A549 (cell line): ENCODE results near the gene MYH9. TPM values are rescaled to one million over a fixed set of nuclear protein-coding genes. Genes with fewer than 3 reads are reported as not detected.
A peak's percentile ranks its signal among the peaks of the same experiment; 100 is the strongest.

Experiments used
- ATAC-seq, 2 experiments: fragments of 200-7000 bp in 1 of 2; fragments of >200 bp in 1 of 2; cut with Nextera tagmentation in 1 of 2; cut with Tn5 transposase in 1 of 2; 3 replicates each; pipeline versions ENCODE4 v1.8.0 to v1.9.1; 2018 to 2020; ENCODE audit warnings: mild to moderate bottlenecking in 1 of 2, moderate library complexity in 1 of 2
- CTCF ChIA-PET: fragments of 300-600 bp; sonication (Branson Sonifier 250); formaldehyde crosslinking; extraction: SDS; loops from one replicate; lab custom pipeline; 2021; ENCODE audit warnings: antibody characterized with exemption, inconsistent platforms; lab: Yijun Ruan, JAX
- POLR2A ChIA-PET: fragments of 350-600 bp; formaldehyde crosslinking; extraction: SDS; loops from one replicate; lab custom pipeline; 2021; ENCODE audit warnings: antibody characterized with exemption, inconsistent platforms; lab: Yijun Ruan, JAX
- DNase-seq, 2 experiments: peaks; one replicate each; pipeline versions ENCODE4 v3.0.0 to v3.0.0-alpha.2; 2011 to 2016; ENCODE audit warnings: low read depth in 1 of 2, low spot score in 1 of 2
- FAIRE-seq: peaks from 2 replicates; lab custom pipeline; 2011; peaks lifted over from hg19 to GRCh38; lab: Jason Lieb, UNC
- H3K27ac ChIP-seq, 2 experiments: fragments of >200 bp; sonication (Bioruptor Twin); formaldehyde crosslinking; 3 replicates each; pipeline ENCODE4 v1.5.1; 2016 to 2017
- H3K4me1 ChIP-seq: fragments of >200 bp; sonication (Bioruptor Twin); formaldehyde crosslinking; 3 replicates; pipeline ENCODE4 v1.6.1; 2016
- H3K4me2 ChIP-seq: fragments of >200 bp; sonication (Bioruptor Twin); formaldehyde crosslinking; 3 replicates; pipeline ENCODE4 v1.6.1; 2016
- H3K4me3 ChIP-seq: fragments of >200 bp; sonication (Bioruptor Twin); formaldehyde crosslinking; 3 replicates; pipeline ENCODE4 v1.5.1; 2016
- H3K9me3 ChIP-seq: fragments of >200 bp; sonication (Bioruptor Twin); formaldehyde crosslinking; 3 replicates; pipeline ENCODE4 v1.6.1; 2016
- CEBPB ChIP-seq, 2 experiments: fragments of >200 bp in 1 of 2; sonication (Bioruptor Twin) in 1 of 2; formaldehyde crosslinking in 1 of 2; IDR thresholded peaks; 2 replicates each; pipeline ENCODE4 v1.6.1; 2012 to 2016
- CHD4 ChIP-seq: fragments of 200-600 bp; sonication (generic); IDR thresholded peaks from 2 replicates; pipeline ENCODE4 v1.6.1; 2016; ENCODE audit warnings: antibody characterized with exemption, mild to moderate bottlenecking, borderline replicate concordance
- E2F6 ChIP-seq: IDR thresholded peaks from 2 replicates; pipeline ENCODE4 v1.6.1; 2012; ENCODE audit warnings: low read depth, borderline replicate concordance
- EHF ChIP-seq: fragments of 250-450 bp; sonication (Bioruptor Pico); IDR thresholded peaks from 2 replicates; pipeline ENCODE4 v1.5.0; 2020; ENCODE audit warnings: mild to moderate bottlenecking
- ELK1 ChIP-seq: fragments of 150-350 bp; IDR thresholded peaks from 2 replicates; pipeline ENCODE4 v1.6.1; 2014; ENCODE audit warnings: low read depth, mild to moderate bottlenecking, low read length
- FOSL2 ChIP-seq, 2 experiments: fragments of 450-650 bp in 1 of 2; fragments of >200 bp in 1 of 2; sonication (Bioruptor Twin) in 1 of 2; formaldehyde crosslinking; IDR thresholded peaks; 2 replicates each; pipeline versions ENCODE4 v1.5.0 to v1.6.1; 2016 to 2020; ENCODE audit warnings: mild to moderate bottlenecking in 1 of 2, moderate library complexity in 1 of 2
- FOXS1 ChIP-seq: fragments of 250-450 bp; sonication (Bioruptor Pico); IDR thresholded peaks from 2 replicates; pipeline ENCODE4 v1.5.0; 2020; ENCODE audit warnings: mild to moderate bottlenecking, moderate library complexity
- GATA3 ChIP-seq: IDR thresholded peaks from 2 replicates; pipeline ENCODE4 v1.6.1; 2012; ENCODE audit warnings: borderline replicate concordance
- HES2 ChIP-seq: fragments of >200 bp; sonication (Bioruptor Twin); formaldehyde crosslinking; IDR thresholded peaks from 2 replicates; pipeline ENCODE4 v1.6.1; 2016
- HEYL ChIP-seq: fragments of 250-450 bp; sonication (Bioruptor Pico); IDR thresholded peaks from 2 replicates; pipeline ENCODE4 v1.8.0; 2021; ENCODE audit warnings: mild to moderate bottlenecking, moderate library complexity
- HMGXB4 ChIP-seq: fragments of 250-450 bp; sonication (Bioruptor Pico); IDR thresholded peaks from 2 replicates; pipeline ENCODE4 v1.5.0; 2021; ENCODE audit warnings: mild to moderate bottlenecking, moderate library complexity, borderline replicate concordance
- HOXA7 ChIP-seq: fragments of 250-450 bp; sonication (Bioruptor Pico); IDR thresholded peaks from 2 replicates; pipeline ENCODE4 v1.5.0; 2020; ENCODE audit warnings: mild to moderate bottlenecking, moderate library complexity
- JUN ChIP-seq, 2 experiments: fragments of >200 bp; sonication (Bioruptor Twin); formaldehyde crosslinking; IDR thresholded peaks; 2 replicates in 1 of 2; 3 replicates in 1 of 2; pipeline ENCODE4 v1.6.1; 2016 to 2017
- JUNB ChIP-seq: fragments of >200 bp; sonication (Bioruptor Twin); formaldehyde crosslinking; IDR thresholded peaks from 2 replicates; pipeline ENCODE4 v1.6.1; 2016
- KDM1A ChIP-seq: fragments of 200-600 bp; sonication (generic); IDR thresholded peaks from 2 replicates; pipeline ENCODE4 v1.6.1; 2016; ENCODE audit warnings: low read depth, mild to moderate bottlenecking
- MAFK ChIP-seq: fragments of 450-650 bp; IDR thresholded peaks from 2 replicates; pipeline ENCODE4 v1.6.1; 2014; ENCODE audit not compliant: partially characterized antibody
- NPAS2 ChIP-seq: fragments of 250-450 bp; sonication (Bioruptor Pico); IDR thresholded peaks from 2 replicates; pipeline ENCODE4 v1.8.0; 2022; ENCODE audit warnings: mild to moderate bottlenecking, moderate library complexity, borderline replicate concordance
- NR3C1 ChIP-seq: fragments of >200 bp; sonication (Bioruptor Twin); formaldehyde crosslinking; IDR thresholded peaks from 3 replicates; pipeline ENCODE4 v1.6.1; 2017
- POLR2AphosphoS2 ChIP-seq: conservative IDR thresholded peaks from 2 replicates; pipeline ENCODE4 v1.6.1; 2012; ENCODE audit warnings: low read length, improper control_type of control experiment, inconsistent platforms
- RARB ChIP-seq: fragments of 250-450 bp; sonication (Bioruptor Pico); IDR thresholded peaks from 2 replicates; pipeline ENCODE4 v1.8.0; 2021; ENCODE audit warnings: mild to moderate bottlenecking, moderate library complexity
- SMC3 ChIP-seq: fragments of >200 bp; sonication (Bioruptor Twin); formaldehyde crosslinking; IDR thresholded peaks from 3 replicates; pipeline ENCODE4 v1.6.1; 2018; ENCODE audit warnings: inconsistent platforms
- SREBF2 ChIP-seq: fragments of 450-650 bp; IDR thresholded peaks from 2 replicates; pipeline ENCODE4 v1.6.1; 2014; ENCODE audit warnings: mild to moderate bottlenecking, moderate library complexity
- ZFP36 ChIP-seq: fragments of 450-650 bp; IDR thresholded peaks from 2 replicates; pipeline ENCODE4 v1.6.1; 2014; ENCODE audit warnings: borderline replicate concordance; ENCODE audit not compliant: partially characterized antibody
- WGBS: methylation state at CpG from one replicate; pipeline ENCODE4 v1.1.6; 2017; ENCODE audit errors: missing lambda C conversion rate; 5-methylcytosine and 5-hydroxymethylcytosine counted together
- polyA plus RNA-seq, 4 experiments: library from polyadenylated mRNA; depleted of rRNA in 3 of 4; stranded (reverse); fragments of >200 nt; fragmentation: RNase III in 1 of 4; extraction: RNeasy Plus Mini Kit Qiagen cat#74134 plus additional on column Dnase treatment in 1 of 4; gene quantifications; 2 replicates in 3 of 4; 3 replicates in 1 of 4; pipeline ENCODE4 v1.2.3, GENCODE V29; 2011 to 2017

Gene MYH9
- polyA plus RNA-seq, 2 of the 4 experiments (the other 2 are of a cell fraction) = 92.1 to 158 TPM

GRCh38 chr22:36341640-36342041 is 46.1 kb downstream of the MYH9 start:
- CTCF ChIA-PET = interaction anchor here (0.5 to 1.8 kb wide), 4 partner anchors 10 to 121 kb away, joined by 3 to 7 read pairs (median 3); no protein-coding TSS in a partner anchor

GRCh38 chr22:36340621-36341020 is 47.1 kb downstream of the MYH9 start:
- no peak for DNase-seq
- Histone ChIP-seq H3K9me3 (no peaks in the 10 kb centered on the region), H3K4me2 (no peak overlapping the region)
- WGBS = 66% methylated on average over 9 of the region's 9 CpGs
- POLR2A ChIA-PET = no interaction called here
- TF ChIP-seq MAFK = no peak
- no peak for TF ChIP-seq CHD4
- no peak for TF ChIP-seq ZFP36
- TF ChIP-seq JUNB = no peak
- no peak for TF ChIP-seq JUN (IDR thresholded peaks at IDR 0.05)
- no peak for TF ChIP-seq POLR2AphosphoS2
- TF ChIP-seq HEYL = no peak
- no peak for TF ChIP-seq KDM1A
- no peak for TF ChIP-seq SREBF2
- TF ChIP-seq GATA3 = no peak
- no peak for TF ChIP-seq HES2
- TF ChIP-seq FOXS1 (CRISPR knock-in tag) = no peak
- no peak for TF ChIP-seq SMC3
- no peak for TF ChIP-seq E2F6
- TF ChIP-seq, all 56 proteins: peak for 0
- Histone ChIP-seq H3K27ac (peak overlapping the region in 1 of 2 experiments; percentile 59; a peak in 3 of 6 replicates), H3K4me1 (peaks cover 78% of the 10 kb centered on the region), H3K4me3 (no peak overlapping the region)
- peak; percentile 33 to 44; a peak in 4 of 6 replicates for ATAC-seq
- FAIRE-seq = no peak
- CTCF ChIA-PET = no interaction called here

More at GRCh38 chr22:36341640-36342041, 46.1 kb downstream of the MYH9 start:
- WGBS = 81% methylated on average over 10 of the region's 10 CpGs
- POLR2A ChIA-PET = no interaction called here
- Histone ChIP-seq H3K9me3 (no peaks in the 10 kb centered on the region), H3K4me2 (no peak overlapping the region), H3K4me1 (peaks cover 68% of the 10 kb centered on the region), H3K4me3 (no peak overlapping the region)
- DNase-seq (no peak), ATAC-seq (no peak)
- no peak for TF ChIP-seq RARB (CRISPR knock-in tag)
- no peak for TF ChIP-seq CEBPB (IDR thresholded peaks at IDR 0.05)
- no peak for TF ChIP-seq EHF (CRISPR knock-in tag)
- no peak for TF ChIP-seq NPAS2 (CRISPR knock-in tag)
- no peak for TF ChIP-seq HOXA7 (CRISPR knock-in tag)
- TF ChIP-seq, all 56 proteins: peak for 0
- no peak for FAIRE-seq
- H3K27ac ChIP-seq = peak overlapping the region in 1 of 2 experiments; percentile 59; a peak in 3 of 6 replicates

- CTCF ChIA-PET = interaction anchor here (0.8 to 1.1 kb wide), 3 partner anchors 38 to 131 kb away, joined by 3 read pairs; no protein-coding TSS in a partner anchor
- POLR2A ChIA-PET = interaction anchor here (0.8 kb wide), 1 partner anchor 11 kb away, joined by 3 read pairs; no protein-coding TSS in a partner anchor
- H3K4me3 ChIP-seq = no peak overlapping the region
- WGBS = 90% methylated on average over 6 of the region's 6 CpGs
- H3K4me1 ChIP-seq = peaks cover 83% of the 10 kb centered on the region
- H3K4me2 ChIP-seq = no peak overlapping the region; the same call in 2 of the 3 replicates
- FAIRE-seq (no peak), ATAC-seq (no peak), DNase-seq (no peak)
- no peaks in the 10 kb centered on the region for H3K9me3 ChIP-seq
- TF ChIP-seq HMGXB4 (CRISPR knock-in tag) = no peak
- no peak for TF ChIP-seq ELK1
- TF ChIP-seq NR3C1 = no peak
- no peak for TF ChIP-seq CHD4
- TF ChIP-seq KDM1A = no peak
- no peak for TF ChIP-seq NPAS2 (CRISPR knock-in tag)
- TF ChIP-seq FOSL2 (IDR thresholded peaks at IDR 0.05) = no peak
- TF ChIP-seq FOSL2 (CRISPR knock-in tag; IDR thresholded peaks at IDR 0.05) = no peak
- peak overlapping the region; percentile 8 to 66; a peak in 4 of 6 replicates for H3K27ac ChIP-seq
Measured at GRCh38 chr22:36339171-36340065, 48.3 kb downstream of the MYH9 start.
